Stimulated activated CD4-positive, alpha-beta T cell treated with anti-CD3 and anti-CD28 coated beads, Interleukin-1b, Interleukin-23, amount 100 ng/mL, for 48 hours (primary cell): ENCODE measurements around the gene NCKAP5.

Experiments
- DNase-seq: peaks from one replicate; pipeline ENCODE4 v3.0.0-alpha.2; 2020

NCKAP5 gene

GRCh38 chr2:132782176-132782783 is 786.0 kb downstream of the NCKAP5 start:
- no peak for DNase-seq

- DNase-seq: no peak
Measured at GRCh38 chr2:132780651-132781050, 787.6 kb downstream of the NCKAP5 start.

- no peak for DNase-seq
Measured at GRCh38 chr2:132779206-132779721, 789.0 kb downstream of the NCKAP5 start.

- DNase-seq: no peak
Measured at GRCh38 chr2:132776287-132776686, 792.0 kb downstream of the NCKAP5 start.

- DNase-seq: no peak
Measured at GRCh38 chr2:132774189-132774588, 794.1 kb downstream of the NCKAP5 start.

GRCh38 chr2:132773331-132773730 is 794.9 kb downstream of the NCKAP5 start:
- no peak for DNase-seq

- no peak for DNase-seq
Measured at GRCh38 chr2:132772340-132772739, 795.9 kb downstream of the NCKAP5 start.

- no peak for DNase-seq
Measured at GRCh38 chr2:132766573-132766972, 801.7 kb downstream of the NCKAP5 start.

GRCh38 chr2:132761437-132761836 is 806.8 kb downstream of the NCKAP5 start:
- no peak for DNase-seq

- no peak for DNase-seq
Measured at GRCh38 chr2:132760971-132761370, 807.3 kb downstream of the NCKAP5 start.

- no peak for DNase-seq
Measured at GRCh38 chr2:132760405-132760804, 807.9 kb downstream of the NCKAP5 start.

GRCh38 chr2:132758995-132759394 is 809.3 kb downstream of the NCKAP5 start:
- no peak for DNase-seq

- DNase-seq: no peak
Measured at GRCh38 chr2:132757676-132758075, 810.6 kb downstream of the NCKAP5 start.

- no peak for DNase-seq
Measured at GRCh38 chr2:132757002-132757589, 811.2 kb downstream of the NCKAP5 start.

GRCh38 chr2:132754867-132755472 is 813.3 kb downstream of the NCKAP5 start:
- no peak for DNase-seq

- DNase-seq: no peak
Measured at GRCh38 chr2:132754392-132754791, 813.9 kb downstream of the NCKAP5 start.

GRCh38 chr2:132752421-132753206 is 815.6 kb downstream of the NCKAP5 start:
- DNase-seq: no peak

GRCh38 chr2:132751836-132752235 is 816.4 kb downstream of the NCKAP5 start:
- DNase-seq: no peak

- no peak for DNase-seq
Measured at GRCh38 chr2:132750606-132751005, 817.7 kb downstream of the NCKAP5 start.

GRCh38 chr2:132747046-132747445 is 821.2 kb downstream of the NCKAP5 start:
- no peak for DNase-seq

GRCh38 chr2:132741754-132742153 is 826.5 kb downstream of the NCKAP5 start:
- no peak for DNase-seq

GRCh38 chr2:132740081-132740720 is 828.1 kb downstream of the NCKAP5 start:
- DNase-seq: no peak

- no peak for DNase-seq
Measured at GRCh38 chr2:132738223-132738622, 830.0 kb downstream of the NCKAP5 start.
